ENCODE measurements around the gene MARCHF10. TPM values are rescaled to one million over a fixed set of nuclear protein-coding genes. Genes with fewer than 3 reads are reported as not detected.

MARCHF10 gene
- total RNA-seq, 2 experiments from 2014 or later, result not detected

- H3K9me2 ChIP-seq (ENCODE audit: insufficient read depth, low read length), result no peaks in the 10 kb centered on the region
- H2AFZ ChIP-seq (ENCODE audit: low read length), result no peak overlapping the region
- H3K36me3 ChIP-seq (ENCODE audit: insufficient read depth, low read length), result no peaks in the 10 kb centered on the region
- no peak for TF ChIP-seq EZH2phosphoT487 (IDR thresholded peaks at IDR 0.05; ENCODE audit: borderline replicate concordance, low read depth, low read length)
- TF ChIP-seq, protein P1, sequence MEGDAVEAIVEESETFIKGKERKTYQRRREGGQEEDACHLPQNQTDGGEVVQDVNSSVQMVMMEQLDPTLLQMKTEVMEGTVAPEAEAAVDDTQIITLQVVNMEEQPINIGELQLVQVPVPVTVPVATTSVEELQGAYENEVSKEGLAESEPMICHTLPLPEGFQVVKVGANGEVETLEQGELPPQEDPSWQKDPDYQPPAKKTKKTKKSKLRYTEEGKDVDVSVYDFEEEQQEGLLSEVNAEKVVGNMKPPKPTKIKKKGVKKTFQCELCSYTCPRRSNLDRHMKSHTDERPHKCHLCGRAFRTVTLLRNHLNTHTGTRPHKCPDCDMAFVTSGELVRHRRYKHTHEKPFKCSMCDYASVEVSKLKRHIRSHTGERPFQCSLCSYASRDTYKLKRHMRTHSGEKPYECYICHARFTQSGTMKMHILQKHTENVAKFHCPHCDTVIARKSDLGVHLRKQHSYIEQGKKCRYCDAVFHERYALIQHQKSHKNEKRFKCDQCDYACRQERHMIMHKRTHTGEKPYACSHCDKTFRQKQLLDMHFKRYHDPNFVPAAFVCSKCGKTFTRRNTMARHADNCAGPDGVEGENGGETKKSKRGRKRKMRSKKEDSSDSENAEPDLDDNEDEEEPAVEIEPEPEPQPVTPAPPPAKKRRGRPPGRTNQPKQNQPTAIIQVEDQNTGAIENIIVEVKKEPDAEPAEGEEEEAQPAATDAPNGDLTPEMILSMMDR (conservative IDR thresholded peaks at IDR 0.05; ENCODE audit: low read length), result no peak
- no peak overlapping the region for H3K27ac ChIP-seq (ENCODE audit: low read depth, low read length, poor library complexity, severe bottlenecking)
- POLR2A ChIA-PET, result no interaction called here
- no peaks in the 10 kb centered on the region for H3K9me3 ChIP-seq (ENCODE audit: low read length)
- CTCF ChIA-PET (ENCODE audit: unreplicated experiment), result no interaction called here
- no peak overlapping the region for H3K4me3 ChIP-seq (ENCODE audit: low read depth, low read length, poor library complexity, severe bottlenecking)
- no peaks in the 10 kb centered on the region for H3K4me1 ChIP-seq (ENCODE audit: insufficient read depth, low read length, poor library complexity, severe bottlenecking)
- H4K20me1 ChIP-seq (ENCODE audit: insufficient read depth, low read length), result no peaks in the 10 kb centered on the region
- BruUV-seq (replicated peaks), result no TSS peak
- H3K79me2 ChIP-seq (ENCODE audit: insufficient read depth, low read depth, low read length), result no peaks in the 10 kb centered on the region
- intact Hi-C loops (cut with micrococcal nuclease; ENCODE audit: unreplicated experiment), result no loop called here
- no peak for DNase-seq (ENCODE audit: low spot score)
- H3K4me2 ChIP-seq (ENCODE audit: low read length), result no peak overlapping the region
Measured at GRCh38 chr17:62718429-62718828, 89.7 kb downstream of the MARCHF10 start.

DNA sequence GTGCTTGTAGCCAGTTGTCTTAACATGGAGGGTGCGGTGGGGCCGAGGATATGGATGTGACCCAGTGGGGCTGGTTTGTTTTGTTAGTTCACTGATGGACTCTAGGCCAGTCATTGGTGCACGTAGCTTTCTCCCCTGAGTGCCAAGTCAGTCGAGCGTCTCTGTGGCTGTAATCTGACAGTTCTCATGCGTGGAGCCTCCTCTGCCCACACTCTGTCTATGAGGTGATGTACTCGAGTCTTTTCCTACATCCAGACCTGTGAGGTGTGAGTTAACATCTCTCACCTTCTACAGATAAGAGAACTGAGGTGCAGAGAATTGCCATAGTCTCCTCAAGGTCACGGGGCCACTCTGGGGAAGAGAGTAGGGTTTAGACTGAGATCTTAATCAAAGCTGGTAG lies 90.2 kb downstream of the MARCHF10 start:
- CTCF ChIA-PET (ENCODE audit: unreplicated experiment), result no interaction called here
- no TSS peak for BruUV-seq (replicated peaks)

GRCh38 chr17:62717589-62717855 lies 90.6 kb downstream of the MARCHF10 start:
- intact Hi-C loops (cut with micrococcal nuclease; ENCODE audit: unreplicated experiment), result no loop called here
- H3K27ac ChIP-seq (ENCODE audit: low read depth, low read length, poor library complexity, severe bottlenecking), result no peak overlapping the region
- no peaks in the 10 kb centered on the region for H3K4me1 ChIP-seq (ENCODE audit: insufficient read depth, low read length, poor library complexity, severe bottlenecking)
- no peak overlapping the region for H2AFZ ChIP-seq (ENCODE audit: low read length)
- H4K20me1 ChIP-seq (ENCODE audit: insufficient read depth, low read length), result no peaks in the 10 kb centered on the region
- ChIA-PET POLR2A (no interaction called here), CTCF (ENCODE audit: unreplicated experiment) (no interaction called here)
- no peaks in the 10 kb centered on the region for H3K9me2 ChIP-seq (ENCODE audit: insufficient read depth, low read length)
- H3K79me2 ChIP-seq (ENCODE audit: insufficient read depth, low read depth, low read length), result no peaks in the 10 kb centered on the region
- H3K4me3 ChIP-seq (ENCODE audit: low read depth, low read length, poor library complexity, severe bottlenecking), result no peak overlapping the region
- DNase-seq (ENCODE audit: low spot score), result no peak
- no peaks in the 10 kb centered on the region for H3K9me3 ChIP-seq (ENCODE audit: low read length)
- H3K36me3 ChIP-seq (ENCODE audit: insufficient read depth, low read length), result no peaks in the 10 kb centered on the region
- BruUV-seq (replicated peaks), result no TSS peak
- TF ChIP-seq, protein P1 (conservative IDR thresholded peaks at IDR 0.05; ENCODE audit: low read length), result no peak
- no peak for TF ChIP-seq EZH2phosphoT487 (IDR thresholded peaks at IDR 0.05; ENCODE audit: borderline replicate concordance, low read depth, low read length)
- H3K4me2 ChIP-seq (ENCODE audit: low read length), result no peak overlapping the region

More for the DNA sequence above, 90.2 kb downstream of the MARCHF10 start:
- no peak overlapping the region for H3K4me2 ChIP-seq (ENCODE audit: low read length)
- POLR2A ChIA-PET, result no interaction called here
- no peaks in the 10 kb centered on the region for H3K79me2 ChIP-seq (ENCODE audit: insufficient read depth, low read depth, low read length)
- no peaks in the 10 kb centered on the region for H3K9me3 ChIP-seq (ENCODE audit: low read length)
- no peaks in the 10 kb centered on the region for H4K20me1 ChIP-seq (ENCODE audit: insufficient read depth, low read length)
- no peak for DNase-seq (ENCODE audit: low spot score)
- no peak overlapping the region for H2AFZ ChIP-seq (ENCODE audit: low read length)
- H3K9me2 ChIP-seq (ENCODE audit: insufficient read depth, low read length), result no peaks in the 10 kb centered on the region
- H3K27ac ChIP-seq (ENCODE audit: low read depth, low read length, poor library complexity, severe bottlenecking), result no peak overlapping the region
- intact Hi-C loops (cut with micrococcal nuclease; ENCODE audit: unreplicated experiment), result no loop called here
- no peaks in the 10 kb centered on the region for H3K36me3 ChIP-seq (ENCODE audit: insufficient read depth, low read length)
- no peak overlapping the region for H3K4me3 ChIP-seq (ENCODE audit: low read depth, low read length, poor library complexity, severe bottlenecking)
- no peak for TF ChIP-seq EZH2phosphoT487 (IDR thresholded peaks at IDR 0.05; ENCODE audit: borderline replicate concordance, low read depth, low read length)
- TF ChIP-seq, protein P1 (conservative IDR thresholded peaks at IDR 0.05; ENCODE audit: low read length), result no peak
- H3K4me1 ChIP-seq (ENCODE audit: insufficient read depth, low read length, poor library complexity, severe bottlenecking), result no peaks in the 10 kb centered on the region
